GM21381 (cell line): ENCODE data around the gene AGAP4.
"Not testable (repeated sequence)": the region's sequence is repeated elsewhere in the genome, so short reads cannot be mapped to it uniquely, and the experiment has no call there.

Source experiments
- ATAC-seq: cut with Tn5 transposase; IDR thresholded peaks from one replicate; pipeline ENCODE4 v1.9.1; 2021; ENCODE audit warnings: mild to moderate bottlenecking, moderate library complexity; ENCODE audit not compliant: unreplicated experiment

AGAP4 gene

DNA sequence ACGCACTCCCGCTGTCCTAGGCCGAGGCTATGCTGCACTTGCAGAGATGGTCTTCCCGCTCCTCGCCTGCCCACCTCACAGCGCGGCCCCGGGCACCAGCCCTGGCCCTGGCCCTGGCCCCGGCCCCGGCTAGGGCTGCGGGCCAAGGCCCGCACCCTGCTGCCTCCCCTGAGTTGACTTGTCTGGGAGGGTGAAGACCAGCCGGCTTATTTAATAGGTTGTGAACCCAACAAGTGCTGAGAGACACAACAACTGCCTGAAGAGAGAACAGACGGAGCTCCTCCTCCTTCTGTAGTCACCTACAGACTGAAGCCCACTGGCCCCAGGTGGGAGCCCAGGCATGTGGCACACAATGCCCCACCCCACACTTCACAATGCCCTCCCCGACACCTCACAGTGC lies at the start of gene AGAP4:
AGAP4 (minus strand) TSS at position 101 of the 400 bp plus-strand sequence. CDS start 153 bp downstream, outside the sequence.
- ATAC-seq: not testable (repeated sequence)

DNA sequence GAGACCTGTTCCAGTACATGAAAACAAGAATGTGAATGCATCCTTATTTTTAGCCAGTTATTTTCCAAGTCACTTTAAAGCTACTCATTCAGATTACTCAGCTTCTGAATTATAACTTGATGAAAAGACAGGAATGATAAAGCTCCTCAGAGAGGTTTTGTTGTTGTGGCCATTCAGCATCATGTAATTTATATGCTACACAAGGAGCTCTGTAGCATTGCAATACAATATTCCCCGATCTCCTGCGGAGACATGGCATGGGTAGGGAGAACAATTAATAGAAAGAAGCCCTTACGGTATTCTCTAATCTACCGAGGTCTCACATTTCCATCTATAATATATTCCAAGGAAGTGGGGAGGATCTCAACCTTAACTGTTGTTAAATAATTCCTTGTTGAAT lies 43.4 kb upstream of the AGAP4 start:
- not testable (repeated sequence) for ATAC-seq

DNA sequence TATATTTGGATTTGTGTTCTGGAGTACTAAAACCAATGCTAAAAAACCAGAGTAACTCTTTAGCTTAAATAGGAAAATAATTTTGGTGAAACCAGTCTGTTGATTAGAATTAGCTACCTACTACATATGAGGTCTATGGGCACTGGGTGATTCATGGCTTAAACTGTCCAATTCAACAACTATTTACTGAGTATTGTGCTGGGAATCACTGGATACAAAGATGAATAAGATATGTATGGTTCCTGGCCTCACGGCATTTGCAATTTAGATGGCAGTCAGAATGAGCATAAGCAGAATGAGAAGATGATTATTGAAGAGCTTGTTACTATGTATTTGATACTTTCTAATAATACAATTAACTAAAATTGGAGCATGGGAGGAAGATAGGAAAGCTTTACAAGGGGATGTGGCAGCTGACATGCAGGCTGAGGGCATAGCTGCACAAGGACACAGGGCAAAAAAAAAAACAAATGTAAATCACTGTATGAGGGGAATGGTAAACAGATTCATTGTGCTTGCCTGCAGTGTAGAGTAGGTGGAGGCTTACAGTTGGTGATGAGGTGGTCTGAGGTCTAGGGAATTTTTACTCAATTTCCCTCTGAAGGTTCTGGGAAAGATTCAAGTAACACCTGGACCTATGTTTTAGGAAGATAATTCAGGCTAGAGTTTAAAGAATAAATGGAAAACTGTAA lies 42.4 kb upstream of the AGAP4 start:
- not testable (repeated sequence) for ATAC-seq

DNA sequence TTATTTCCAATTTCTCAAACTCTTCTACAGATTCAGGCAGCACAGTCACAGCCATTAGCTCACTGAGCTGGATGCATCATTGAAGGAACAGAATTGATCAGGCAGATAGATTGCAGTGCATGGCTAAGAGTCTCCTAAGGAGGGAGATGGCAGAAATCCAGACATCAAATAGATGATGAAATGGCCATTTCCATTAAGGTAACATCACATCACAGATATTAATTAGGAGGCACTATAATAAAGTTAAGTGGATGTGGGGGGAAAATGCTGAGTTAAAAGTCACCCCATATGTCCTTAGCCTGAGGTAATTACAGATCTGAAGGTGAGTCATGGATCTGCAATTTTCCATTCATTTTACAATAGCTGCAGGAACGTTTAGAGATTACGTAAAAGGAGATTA lies 35.6 kb upstream of the AGAP4 start:
- ATAC-seq: not testable (repeated sequence)

DNA sequence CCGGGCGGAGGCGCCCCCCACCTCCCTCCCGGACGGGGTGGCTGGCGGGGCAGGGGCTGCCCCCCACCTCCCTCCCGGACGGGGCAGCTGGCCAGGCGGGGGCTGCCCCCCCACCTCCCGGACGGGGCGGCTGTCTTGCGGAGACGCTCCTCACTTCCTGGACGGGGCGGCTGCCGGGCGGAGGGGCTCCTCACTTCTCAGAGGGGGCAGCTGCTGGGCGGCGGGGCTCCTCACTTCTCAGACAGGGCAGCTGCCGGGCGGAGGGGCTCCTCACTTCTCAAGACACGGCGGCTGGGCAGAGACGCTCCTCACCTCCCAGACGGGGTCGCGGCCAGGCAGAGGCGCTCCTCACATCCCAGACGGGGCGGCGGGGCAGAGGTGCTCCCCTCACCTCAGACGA lies 18.1 kb upstream of the AGAP4 start:
- ATAC-seq: not testable (repeated sequence)

DNA sequence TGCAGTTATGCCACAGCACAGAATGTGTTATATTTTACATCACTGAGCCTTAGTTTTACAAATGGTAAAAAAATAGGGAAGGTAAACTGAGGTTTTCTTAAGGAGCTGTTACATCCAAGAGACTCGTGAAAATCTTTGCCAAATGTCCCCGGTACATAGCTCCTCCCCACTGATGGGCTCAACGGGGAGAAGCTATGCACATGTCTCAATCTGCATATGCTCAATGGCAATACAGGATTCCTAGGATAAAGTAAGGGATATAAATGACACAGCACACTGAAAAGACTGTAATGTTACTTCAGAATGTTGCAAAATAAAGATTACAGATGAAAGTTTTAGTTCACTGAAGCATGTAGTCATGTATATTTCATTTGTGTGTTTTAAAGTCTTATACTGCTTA lies 17.0 kb upstream of the AGAP4 start:
- not testable (repeated sequence) for ATAC-seq

DNA sequence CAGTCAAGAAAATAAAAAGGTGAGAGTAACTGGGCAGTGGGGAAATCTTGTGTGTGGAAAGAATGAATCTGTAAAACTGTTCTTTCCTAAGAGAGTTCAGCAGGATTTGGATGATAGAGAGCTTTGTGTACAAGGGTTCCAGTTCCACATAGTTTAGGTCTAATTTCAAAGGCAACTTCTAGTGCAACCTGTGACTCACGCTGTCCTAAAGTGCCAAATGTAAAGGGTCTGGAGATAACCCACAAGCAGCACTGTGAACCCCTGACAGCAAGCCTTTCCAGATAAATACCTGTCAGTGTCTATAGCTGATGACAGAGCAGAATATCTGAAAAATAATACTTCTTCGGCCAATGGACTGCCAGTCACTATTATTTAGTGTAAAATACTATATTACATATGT lies 16.3 kb upstream of the AGAP4 start:
- ATAC-seq: not testable (repeated sequence)

DNA sequence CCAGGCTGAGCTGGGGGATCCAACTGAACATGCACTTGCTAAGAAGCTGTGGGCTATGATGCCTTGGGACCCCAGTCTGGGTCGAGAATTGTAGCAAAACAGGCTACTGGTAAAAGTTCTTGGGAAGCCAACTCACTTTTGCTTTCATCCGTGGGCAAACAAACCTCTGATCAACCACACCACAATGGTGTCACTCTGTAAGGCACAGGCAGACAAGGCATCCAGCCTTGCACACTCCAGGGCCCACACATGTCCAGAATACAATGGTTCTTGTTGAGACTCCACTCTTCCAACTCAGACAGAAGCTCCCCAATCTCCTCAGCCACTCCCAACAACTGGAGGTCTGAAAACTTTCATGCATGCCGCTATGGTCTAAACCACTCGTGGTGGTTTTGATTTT lies 10.6 kb upstream of the AGAP4 start:
- ATAC-seq: not testable (repeated sequence)

DNA sequence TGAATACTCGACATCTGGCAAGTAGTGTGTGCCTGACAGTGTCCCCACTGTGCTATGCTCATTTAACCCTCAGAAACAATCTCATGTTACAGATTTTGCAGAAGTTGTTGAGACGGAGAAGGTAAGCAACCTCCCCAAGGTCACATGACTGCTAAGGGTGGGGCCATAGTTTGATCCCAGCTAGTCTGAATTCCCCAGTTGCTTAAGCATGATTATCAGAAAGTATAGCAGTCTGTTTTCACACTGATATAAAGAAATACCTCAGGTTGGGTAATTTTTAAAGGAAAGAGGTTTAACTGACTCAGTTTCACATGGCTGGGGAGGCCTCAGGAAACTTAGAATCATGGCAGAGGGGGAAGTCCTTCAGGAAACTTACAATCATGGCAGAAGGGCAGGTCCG lies 1.2 kb upstream of the AGAP4 start:
- not testable (repeated sequence) for ATAC-seq

DNA sequence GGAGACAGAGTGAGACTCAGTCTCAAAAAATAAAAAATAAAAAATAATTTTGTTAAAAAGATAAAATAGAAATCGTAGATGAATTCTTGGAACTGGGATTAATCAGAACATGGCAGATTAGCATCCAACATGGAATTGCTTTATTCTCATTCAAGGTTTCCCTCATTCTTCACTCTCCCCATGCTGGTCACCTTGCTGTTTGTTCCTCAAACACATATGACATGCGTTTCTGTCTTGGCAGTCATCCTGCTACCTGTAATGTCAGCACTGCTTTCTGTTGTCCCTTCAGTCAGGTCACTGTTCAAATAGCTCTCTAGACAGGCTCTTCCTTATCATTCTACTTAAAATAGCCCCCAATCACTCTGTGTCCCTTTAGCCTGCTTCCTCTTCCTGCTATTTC lies 24.4 kb downstream of the AGAP4 start:
- not testable (repeated sequence) for ATAC-seq

DNA sequence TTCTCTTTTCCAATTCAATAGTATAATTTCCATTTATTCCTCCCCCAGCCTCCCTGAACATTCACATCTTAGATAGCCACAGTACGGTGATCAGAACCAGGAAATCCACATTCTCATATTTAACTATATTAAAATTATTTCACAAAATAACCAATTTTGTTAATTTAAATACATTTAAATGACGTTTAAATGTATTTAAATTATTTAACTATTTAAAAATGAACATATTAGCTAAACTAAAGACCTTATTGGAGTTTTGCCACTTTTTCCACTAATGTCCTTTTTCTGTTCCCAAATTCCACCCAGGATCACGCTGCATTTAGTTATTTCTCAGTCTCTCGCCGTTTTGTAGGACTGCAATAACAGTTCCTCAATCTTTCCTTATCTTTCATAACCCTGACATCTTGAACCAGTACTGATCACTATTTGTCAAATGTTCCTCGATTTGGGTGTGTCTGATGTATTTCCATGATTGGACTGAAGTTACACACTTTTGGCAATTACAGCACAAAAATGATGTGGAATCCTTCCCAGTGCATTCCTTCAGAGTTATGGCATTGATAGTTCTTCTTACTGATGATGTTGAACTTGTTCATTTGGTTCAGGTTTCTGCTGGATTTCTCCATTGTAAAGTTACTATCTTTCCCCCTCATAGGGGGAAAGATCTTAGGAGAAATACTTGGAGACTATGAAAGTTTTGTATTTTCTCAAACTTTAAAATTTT lies 27.0 kb downstream of the AGAP4 start:
- ATAC-seq: not testable (repeated sequence)

DNA sequence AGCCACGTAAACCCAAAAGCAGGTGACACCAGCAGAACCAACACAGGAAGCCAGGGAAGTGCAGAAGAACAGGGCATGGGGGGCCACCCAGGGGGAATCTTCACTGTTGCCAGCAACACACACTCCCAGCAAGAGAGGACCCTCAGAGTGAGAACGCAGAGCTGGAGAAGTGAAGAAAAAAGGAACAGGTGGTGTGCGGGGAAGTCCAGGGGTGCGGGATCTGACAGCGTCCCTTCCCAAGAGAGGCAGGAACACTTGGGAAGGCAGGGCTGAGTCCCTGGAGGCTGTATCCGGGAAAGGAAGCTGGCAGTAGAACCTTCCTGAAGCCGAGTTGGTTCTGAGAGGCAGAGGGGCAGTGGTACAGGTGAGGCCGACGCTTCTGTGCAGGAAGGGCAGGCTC lies 27.7 kb downstream of the AGAP4 start:
- no peak for ATAC-seq

DNA sequence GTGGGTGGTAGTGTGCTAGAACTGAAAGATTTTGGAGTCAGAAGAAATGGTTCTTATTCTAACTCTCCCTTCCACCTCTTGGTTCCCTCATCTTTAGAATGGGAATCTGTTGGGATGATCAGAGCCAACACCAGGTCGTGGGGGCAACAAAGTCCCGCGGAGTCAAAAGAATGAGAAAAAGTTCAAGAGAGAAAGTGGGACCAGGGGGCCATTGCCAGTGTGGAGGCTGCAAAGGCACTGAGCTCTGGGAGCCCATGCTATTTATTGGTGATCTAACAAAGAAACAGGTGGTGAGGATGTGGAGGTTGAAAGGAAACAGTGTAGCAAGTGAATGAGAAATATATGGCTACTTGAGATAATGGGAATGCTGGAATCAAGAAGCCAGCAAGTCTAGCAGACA lies 29.4 kb downstream of the AGAP4 start:
- no peak for ATAC-seq

DNA sequence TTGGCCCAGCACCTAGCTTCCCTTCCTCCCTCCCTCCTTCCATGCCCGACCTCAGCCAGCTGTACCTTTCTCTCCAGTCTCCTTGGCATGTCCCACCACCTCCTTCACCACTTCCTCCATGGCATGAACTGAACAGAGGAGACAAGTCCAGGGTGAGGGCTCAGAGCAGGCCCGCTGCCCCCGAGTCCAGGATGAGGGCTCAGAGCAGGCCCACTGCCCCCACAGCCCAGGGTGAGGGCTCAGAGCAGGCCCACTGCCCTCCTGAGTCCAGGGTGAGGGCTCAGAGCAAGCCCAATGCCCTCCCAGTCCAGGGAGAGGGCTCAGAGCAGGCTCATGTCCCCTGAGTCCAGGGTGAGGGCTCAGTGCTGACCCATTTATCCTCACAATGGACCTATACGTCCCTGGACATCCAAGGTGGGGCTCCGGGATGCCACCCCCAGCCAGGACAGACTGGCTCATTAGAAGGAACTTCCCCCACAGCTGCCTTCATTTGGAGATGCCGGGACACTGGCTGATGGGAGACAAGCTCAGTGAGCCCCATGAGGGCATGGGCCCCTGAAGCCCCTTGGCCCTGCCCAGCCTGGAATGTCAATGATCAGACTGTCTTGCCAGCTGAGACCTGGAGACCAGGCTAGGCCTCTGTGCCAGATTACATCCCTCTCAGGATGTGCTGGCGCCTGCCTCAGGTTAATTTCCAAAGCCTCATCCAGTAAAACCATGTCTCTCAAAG lies 30.0 kb downstream of the AGAP4 start:
- ATAC-seq: no peak

DNA sequence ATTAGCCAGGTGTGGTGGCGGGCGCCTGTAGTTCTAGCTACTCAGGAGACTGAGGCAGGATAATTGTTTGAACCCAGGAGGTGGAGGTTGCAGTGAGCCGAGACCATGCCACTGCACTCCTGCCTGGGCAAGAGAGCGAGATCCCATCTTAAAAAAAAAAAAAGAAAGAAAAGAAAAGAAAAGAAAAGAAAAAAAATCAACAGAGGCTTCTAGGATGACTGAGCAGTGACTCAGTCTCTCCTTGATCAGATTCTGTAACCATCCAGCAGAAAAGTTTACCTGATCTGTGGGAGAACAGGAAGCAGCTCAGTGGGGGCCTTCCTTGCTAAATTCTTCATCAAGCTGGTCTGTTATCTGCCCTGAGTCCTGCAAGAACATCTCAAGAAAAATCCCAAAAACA lies 33.2 kb downstream of the AGAP4 start:
- not testable (repeated sequence) for ATAC-seq

DNA sequence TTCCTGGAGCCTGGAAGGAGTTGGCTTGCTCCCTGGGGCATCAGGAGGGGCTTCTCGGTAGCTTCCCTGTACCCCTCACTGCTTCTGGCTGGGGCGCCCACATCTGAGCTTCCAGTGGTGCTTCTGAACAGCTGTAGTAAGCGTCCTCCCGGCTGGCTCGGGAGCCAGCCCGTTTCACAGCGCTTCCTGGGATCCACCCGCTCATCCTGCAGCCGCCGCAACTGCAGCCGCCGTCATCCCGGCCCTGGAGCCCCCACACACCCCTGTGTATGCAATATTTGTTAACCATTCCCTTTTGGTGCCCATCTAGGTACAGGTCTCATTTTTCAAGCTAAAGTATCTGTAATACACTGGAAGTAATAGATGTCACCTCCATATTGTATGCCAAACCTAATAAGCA lies 34.3 kb downstream of the AGAP4 start:
- not testable (repeated sequence) for ATAC-seq

DNA sequence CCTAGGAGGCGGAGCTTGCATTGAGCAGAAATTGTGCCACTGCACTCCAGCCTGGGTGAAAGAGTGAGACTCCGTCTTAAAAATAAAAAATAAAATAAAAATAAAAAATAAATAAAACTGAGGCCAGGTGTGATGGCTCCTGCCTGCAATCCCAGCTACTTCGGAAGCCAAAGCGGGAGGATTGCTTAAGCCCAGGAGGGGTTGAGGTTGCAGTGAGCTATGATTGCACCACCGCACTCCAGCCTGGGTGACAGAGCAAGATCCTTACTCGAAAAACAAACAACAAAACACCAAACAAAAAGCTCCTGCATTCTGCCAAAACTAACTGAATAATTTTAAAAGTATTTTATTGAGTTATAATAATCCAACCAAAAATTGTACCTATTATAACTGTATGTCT lies 36.2 kb downstream of the AGAP4 start:
- ATAC-seq: no peak

DNA sequence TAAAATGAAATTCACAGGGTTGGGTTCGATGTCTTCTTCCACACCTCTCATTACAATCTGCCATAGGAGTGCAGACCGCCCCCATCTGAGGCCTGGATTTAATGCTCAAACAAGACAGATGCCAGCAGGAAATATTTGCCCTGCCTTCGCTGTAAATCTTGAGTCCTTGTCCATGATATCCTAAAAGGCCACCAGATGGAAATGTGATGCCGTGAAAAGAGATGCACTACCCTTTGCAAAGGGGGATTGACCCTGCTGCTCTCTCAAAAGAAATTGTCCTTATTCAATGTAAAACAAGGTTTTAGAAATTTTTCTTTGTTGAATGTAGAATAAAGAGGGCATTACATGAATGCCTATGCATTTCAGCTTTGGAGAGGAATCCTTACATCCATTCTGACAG lies 37.5 kb downstream of the AGAP4 start:
- ATAC-seq: no peak

DNA sequence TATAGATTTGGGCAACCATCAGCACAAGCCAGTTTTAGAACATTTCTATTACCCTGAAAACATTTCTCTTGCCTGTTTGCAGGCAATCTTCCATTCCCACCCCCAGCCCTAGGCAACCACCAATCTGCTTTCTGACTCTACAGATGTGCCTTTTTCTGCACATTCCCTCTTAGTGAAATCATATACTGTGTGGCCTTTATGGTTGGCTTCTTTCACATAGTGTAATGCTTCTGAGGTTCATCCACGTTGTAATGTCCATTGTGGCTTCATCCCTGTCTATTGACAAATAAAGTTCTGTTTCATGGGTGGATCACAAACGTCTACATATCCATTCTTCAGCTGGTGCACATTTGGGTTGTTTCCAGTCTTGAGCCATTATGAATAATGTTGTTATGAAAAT lies 42.3 kb downstream of the AGAP4 start:
- not testable (repeated sequence) for ATAC-seq

DNA sequence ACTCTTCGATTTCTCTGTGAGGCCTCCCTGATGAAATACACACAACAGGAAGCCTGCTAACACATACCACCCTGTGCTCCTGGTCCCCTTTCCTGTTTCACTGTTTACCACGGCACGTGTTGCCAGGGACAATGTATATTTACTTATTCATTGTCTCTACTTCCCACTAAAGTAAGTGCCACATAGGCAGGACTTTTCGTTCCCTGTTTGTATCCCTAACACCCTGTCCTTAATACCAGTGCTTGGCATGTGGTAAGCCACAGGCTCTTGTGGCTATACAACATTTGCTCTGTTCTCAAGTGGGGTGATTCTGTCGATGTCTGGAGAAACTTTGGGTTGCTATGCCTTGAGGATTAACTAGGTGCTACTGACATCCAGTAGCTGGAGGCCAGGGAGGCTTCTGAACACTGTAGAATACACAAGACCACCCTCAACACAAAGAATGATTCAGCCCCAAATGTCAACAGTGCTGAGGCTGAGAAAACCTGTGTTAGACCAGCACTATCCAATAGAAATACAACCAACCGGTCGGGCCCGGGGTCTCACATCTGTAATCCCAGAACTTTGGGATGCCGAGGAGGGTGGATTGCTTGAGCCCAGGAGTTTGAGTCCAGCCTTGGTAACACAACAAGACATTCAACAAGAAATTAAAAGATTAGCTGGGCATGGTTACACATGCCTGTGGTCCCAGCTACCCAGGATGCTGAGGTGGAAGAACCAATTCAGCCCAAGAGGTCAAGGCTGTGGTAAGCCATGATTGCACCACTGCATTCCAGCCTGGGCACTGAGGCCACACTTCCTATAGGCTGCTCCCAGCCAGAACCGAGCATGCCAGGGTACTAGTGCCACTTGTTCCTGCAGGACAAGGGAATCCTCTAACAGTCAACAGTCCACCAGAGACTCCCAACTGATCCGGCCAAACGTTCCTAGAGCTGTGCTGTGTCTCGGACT lies 44.0 kb downstream of the AGAP4 start:
- not testable (repeated sequence) for ATAC-seq

DNA sequence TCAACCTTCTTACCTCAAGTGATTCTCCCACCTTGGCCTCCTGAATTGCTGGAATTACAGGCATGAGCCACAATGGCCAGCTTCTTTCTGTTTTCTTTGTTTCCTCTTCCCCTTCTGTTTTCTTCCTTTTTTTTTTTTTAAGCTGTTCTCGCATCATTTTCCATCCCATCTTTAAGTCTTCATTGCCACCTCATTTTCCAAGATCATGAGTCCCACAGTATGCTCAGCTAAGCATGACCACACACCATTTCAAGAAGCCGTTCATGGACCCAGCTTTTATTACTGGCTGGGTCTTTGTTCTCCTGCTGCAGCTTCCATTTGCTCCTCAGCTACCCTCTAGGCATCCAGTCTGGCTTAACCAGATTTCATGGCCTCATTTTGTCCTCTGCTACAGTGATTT lies 52.5 kb downstream of the AGAP4 start:
- not testable (repeated sequence) for ATAC-seq
